ENCODE data around the gene ABCB8.
"Not testable (repeated sequence)": the region's sequence is repeated elsewhere in the genome, so short reads cannot be mapped to it uniquely, and the experiment has no call there.

The ABCB8 gene

DNA sequence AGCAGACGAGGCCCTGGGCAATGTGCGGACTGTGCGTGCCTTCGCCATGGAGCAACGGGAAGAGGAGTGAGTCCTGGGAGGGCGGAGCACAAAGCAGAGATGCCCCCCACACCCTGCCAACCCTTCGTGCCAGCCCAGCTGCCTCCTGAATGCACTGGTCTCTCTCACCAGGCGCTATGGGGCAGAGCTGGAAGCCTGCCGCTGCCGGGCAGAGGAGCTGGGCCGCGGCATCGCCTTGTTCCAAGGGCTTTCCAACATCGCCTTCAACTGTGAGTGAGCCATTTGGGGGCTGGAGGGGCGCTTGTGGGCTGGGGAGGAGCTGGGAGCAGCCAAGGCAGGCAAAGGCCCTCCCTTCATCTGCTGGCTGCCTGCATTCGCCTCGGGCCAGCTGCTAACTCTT is 7.7 kb downstream of the ABCB8 start:
- no peak for DNase-seq

DNA sequence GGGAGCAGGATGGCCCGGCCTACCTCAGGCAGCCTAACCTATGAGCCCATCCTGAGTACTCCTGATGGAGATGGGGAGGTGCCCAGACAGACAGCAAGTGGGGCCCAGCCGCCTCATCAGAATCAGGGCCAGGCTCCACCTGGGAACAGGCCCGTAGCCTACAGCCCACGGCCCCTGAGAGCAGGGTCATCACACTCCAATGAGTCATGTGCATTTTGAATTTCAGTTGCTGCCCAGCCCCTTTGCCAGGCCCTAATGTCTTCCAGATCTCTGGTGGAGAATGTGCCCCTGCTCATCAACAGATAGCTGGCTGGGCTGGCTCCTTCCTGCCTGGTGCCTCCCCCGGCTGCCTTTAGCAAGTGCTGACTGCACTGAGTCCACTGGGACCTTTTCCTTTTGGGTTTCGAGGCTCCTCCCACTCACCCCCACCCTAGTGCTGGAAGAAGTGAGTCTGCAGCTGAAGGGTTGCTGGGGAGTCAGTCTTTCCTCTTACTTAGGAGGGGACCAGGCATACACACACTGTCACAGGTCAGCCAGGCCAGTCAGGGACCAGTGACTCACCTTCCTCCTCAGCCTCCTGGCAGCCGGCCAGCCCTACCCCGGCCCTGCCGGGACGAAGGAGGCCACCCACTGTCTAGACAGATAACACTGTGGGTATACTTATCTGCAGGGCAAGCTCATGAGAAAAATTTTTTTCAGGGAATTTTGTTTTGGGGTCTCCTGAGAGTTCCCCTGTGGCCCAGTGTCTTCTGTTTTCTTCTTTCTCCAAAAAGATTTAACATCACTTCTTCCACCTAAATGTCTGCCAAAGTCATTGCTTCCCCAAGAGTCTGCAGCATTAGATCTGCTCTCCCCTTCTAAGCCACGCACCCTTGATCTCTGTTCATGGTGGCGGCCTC is 10.9 kb downstream of the ABCB8 start:
- peak; percentile 93 for DNase-seq

GRCh38 chr7:151039850-151040548 is 11.7 kb downstream of the ABCB8 start:
- DNase-seq = peak; percentile 58

- no peak for DNase-seq
Measured at GRCh38 chr7:151040616-151041375, 12.5 kb downstream of the ABCB8 start.

DNA sequence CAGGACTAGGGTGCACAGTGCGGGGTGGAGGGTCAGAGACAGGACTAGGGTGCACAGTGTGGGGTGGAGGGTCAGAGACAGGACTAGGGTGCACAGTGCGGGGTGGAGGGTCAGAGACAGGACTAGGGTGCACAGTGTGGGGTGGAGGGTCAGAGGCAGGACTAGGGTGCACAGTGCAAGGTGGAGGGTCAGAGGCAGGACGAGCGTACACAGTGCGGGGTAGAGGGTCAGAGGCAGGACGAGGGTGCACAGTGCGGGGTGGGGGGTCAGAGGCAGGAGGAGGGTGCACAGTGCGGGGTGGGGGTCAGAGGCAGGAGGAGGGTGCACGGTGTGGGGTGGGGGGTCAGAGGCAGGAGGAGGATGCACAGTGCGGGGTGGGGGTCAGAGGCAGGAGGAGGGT is 15.2 kb downstream of the ABCB8 start:
- not testable (repeated sequence) for DNase-seq

DNA sequence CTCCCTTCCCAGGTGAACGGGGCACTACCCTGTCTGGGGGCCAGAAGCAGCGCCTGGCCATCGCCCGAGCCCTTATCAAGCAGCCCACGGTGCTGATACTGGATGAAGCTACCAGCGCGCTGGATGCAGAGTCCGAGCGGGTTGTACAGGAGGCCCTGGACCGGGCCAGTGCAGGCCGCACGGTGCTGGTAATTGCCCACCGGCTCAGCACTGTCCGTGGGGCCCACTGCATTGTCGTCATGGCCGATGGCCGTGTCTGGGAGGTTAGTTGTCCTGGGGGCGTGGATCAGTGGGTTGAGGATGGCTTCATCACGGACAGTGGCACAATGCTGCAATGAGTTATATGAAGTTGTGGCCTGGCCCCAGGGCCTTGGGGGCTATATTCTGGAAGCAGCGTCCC is 15.7 kb downstream of the ABCB8 start:
- DNase-seq = no peak

- no peak for DNase-seq
Measured at GRCh38 chr7:151045262-151045661, 17.0 kb downstream of the ABCB8 start.

DNA sequence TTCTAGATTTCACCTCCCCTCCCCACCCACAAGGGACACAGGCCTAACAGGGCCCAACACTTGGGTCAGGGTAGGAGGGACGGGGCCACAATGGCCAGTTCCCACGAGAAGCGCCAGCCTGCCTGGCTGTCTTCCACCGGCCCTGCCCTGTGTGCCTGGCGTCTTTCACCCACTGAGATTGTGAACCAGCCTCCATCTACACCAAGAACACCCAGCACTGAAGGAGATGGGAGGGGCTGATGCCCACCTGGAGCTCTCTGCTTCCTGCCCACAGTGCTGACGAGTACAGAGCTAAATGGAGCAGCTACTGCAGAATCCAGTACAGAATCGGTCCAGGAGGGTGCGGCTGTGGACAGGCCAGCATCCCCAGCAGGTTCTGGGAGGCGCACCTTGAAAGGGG is 17.7 kb downstream of the ABCB8 start:
- DNase-seq = no peak

DNA sequence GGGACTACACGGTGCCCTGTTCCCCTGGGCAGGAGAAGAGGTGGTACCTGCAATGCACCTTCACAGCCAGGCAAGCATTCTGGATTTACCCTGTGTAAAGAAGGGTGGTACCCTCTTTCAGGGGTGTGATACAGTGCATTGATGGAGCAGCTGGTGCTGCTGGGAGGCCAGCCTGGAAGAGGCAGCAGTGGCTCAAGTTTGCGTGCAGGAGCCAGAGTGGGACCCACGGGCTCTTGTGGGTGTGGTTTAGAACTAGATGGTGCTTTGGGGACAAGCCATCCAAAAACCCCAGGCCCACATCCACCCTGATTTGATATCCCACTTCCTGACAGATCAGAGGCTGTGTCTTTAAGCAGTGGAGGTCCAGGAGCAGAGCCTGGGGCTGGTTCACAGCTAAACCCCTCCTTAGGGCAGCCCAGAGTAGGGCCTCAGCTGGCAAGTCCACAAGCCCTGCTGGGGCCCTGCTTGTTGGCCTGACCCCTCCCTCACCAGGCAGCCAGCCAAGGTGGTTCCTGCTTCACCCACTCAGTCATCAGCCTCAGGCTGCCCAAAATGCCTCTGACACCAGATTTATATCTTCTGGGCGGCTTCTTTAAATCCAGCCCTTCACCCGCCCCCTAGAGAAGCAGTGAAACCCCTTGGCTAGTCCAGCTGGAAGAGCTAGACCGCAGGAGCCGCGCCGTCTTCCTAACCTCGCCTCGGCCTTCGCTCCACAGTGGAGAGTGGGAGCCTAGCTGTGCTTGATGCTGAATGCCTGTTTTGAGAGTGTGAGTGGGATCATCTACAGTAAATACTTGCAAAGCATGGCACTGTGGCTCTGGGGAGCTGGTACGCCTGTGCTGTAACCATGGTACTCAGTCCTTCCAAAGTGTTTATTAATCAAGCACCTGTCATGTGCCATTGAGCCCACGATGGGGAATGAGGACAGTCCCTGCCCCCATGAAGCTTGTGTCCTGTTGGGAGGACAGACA is 18.6 kb downstream of the ABCB8 start:
- DNase-seq = no peak

DNA sequence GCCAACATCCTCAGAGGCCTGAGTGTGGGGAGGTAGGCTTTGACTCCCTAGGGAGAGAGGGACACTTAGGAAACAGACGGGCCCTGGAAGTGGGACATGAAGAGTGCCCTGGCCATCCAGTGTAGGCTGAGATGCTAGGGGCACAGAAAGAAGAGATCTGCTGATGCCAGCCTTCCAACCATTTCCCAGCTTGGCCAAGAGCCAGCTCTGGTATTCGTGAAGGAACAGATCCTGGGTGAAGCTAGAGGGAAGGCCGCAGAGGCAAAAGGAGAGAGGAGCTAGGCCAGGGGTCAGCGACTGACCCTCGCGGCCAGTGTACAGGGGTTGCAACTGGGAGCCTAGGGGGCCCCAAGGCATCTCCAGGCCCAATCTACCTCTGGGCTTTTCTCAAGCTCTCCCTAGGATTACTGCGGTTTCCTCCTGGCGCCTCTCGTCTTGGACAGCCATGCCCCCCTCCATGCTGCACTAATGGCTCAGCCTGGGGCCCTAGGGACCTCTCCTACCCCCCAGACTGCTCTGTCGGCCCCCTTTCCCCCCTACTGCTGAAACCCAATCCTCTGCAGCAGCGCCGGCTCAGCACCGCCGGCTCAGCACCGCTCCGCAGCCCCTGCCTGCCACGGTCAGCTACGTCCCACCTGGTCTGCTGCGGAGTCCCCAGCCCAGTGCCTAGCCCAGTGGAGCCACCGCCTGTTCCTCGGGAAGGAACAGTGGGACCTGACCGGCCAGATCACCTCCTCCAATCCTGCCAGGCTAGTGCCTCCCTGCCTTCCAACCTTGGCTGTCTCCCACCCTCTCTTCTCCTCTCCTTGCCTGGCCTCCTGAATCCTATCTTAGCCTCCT is 19.9 kb downstream of the ABCB8 start, which contains the start of gene ASIC3:
Gene ASIC3, plus strand, starts transcription at position 556 of the 840 bp plus-strand sequence. CDS start 355 bp downstream, outside the sequence.
- no peak for DNase-seq

GRCh38 chr7:151048911-151049463 is 20.7 kb downstream of the ABCB8 start:
- no peak for DNase-seq

DNA sequence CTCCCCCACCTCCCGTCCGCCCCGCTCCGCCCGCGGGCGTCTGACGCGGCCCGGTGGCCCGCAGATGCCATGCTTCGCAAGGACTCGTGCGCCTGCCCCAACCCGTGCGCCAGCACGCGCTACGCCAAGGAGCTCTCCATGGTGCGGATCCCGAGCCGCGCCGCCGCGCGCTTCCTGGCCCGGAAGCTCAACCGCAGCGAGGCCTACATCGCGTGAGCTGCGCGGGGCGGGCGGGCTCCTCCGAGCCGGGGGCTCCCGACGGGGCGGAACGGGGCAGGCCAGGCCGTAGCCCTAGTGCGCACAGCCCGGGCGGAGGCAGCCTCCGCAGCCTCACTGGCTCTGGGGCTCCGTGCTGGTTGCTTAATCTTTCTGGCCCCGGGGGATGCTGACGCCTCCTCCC is 22.9 kb downstream of the ABCB8 start:
- DNase-seq = peak; percentile 63

GRCh38 chr7:151053096-151053495 is 24.8 kb downstream of the ABCB8 start:
- no peak for DNase-seq

- no peak for DNase-seq
Measured at GRCh38 chr7:151053751-151054150, 25.5 kb downstream of the ABCB8 start.

DNA sequence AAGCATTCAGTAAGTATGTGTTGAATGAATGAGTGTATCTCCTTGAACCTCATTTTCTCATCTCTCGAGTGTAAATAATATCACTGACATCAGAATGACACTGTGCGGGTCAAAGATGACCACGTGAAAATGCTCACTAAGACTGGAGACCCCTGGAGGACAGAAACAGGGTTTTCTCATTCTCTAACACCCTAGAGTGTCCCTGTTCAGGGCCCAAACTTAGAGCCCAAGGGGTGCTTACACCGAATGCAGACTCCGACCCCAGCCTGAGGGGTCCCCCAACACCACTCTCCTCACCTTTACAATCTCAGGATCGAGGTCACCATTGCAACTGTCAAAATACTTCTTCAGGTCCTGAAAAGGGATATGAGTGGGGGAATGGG is 28.0 kb downstream of the ABCB8 start:
- DNase-seq = no peak

GRCh38 chr7:151056666-151057505 is 28.6 kb downstream of the ABCB8 start:
- no peak for DNase-seq

GRCh38 chr7:151057506-151057988 is 29.3 kb downstream of the ABCB8 start, which contains the start of gene CDK5:
TSS of gene CDK5 (minus strand) at chr7:151057897. CDS start at chr7:151057848, 49 bp downstream.
- DNase-seq = no peak

DNA sequence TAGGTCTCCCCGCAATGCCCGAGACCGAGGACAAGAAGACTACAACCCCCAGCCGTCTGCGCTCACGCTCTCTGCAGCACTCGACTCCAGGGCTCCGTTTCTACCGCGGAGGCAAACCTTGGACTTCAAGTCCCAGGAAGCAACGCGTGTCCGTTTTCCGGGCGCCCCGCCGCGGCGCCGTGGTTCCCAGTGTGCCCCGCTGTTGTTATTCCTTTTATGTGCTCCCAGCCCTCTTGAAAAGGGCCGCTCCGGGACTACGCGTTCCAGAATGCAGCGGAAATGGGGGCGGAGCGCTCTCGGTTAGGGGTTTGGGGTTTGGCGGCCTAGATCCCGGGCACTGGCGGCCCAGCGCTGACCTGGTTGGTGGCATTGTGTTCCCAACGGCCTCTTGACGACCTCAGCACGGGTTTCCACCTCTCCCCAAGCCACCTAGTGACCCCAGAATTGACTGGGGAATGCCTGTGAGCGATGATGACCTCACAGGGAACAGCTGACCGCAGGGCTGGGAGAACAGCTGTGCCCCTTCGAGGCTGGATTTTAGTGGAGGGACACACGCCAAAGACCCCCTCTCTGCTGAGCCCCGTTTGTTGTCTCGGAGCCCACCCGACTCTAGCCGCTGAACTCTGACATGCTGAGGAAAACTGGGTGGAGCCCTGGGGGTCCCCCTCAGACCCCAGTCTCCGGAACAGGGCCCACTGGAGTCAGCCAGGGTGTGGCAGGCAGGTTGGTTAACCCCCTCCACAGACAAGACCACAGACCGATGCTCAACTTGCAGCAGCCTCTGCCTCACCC is 29.9 kb downstream of the ABCB8 start:
- peak; percentile 99 for DNase-seq

Data from suppressor macrophage treated with lipopolysaccharide for 4 hours (primary cell).